Smooth muscle cell (in vitro differentiated cells): Measurements from ENCODE around the gene NFASC. TPM values are rescaled to one million over a fixed set of nuclear protein-coding genes. Genes with fewer than 3 reads are reported as not detected.

Experiments
- DNase-seq: peaks from one replicate; lab custom pipeline; 2025; ENCODE audit not compliant: unreplicated experiment; lab: John Stamatoyannopoulos, UW
- H2AFZ ChIP-seq: fragments of 200-600 bp; sonication (generic); 2 replicates; pipeline ENCODE4 v1.6.0; 2016; ENCODE audit warnings: antibody characterized with exemption, low read depth, mild to moderate bottlenecking
- H3F3A ChIP-seq: fragments of 200-600 bp; sonication (generic); 2 replicates; pipeline ENCODE4 v1.6.0; 2017; ENCODE audit warnings: antibody characterized with exemption, low read depth
- H3K27ac ChIP-seq: fragments of 200-600 bp; sonication (generic); 2 replicates; pipeline ENCODE4 v1.5.1; 2016; ENCODE audit warnings: low read depth, mild to moderate bottlenecking
- H3K27me3 ChIP-seq: fragments of 200-600 bp; sonication (generic); 2 replicates; pipeline ENCODE4 v1.6.1; 2016; ENCODE audit warnings: low read depth, mild to moderate bottlenecking
- H3K36me3 ChIP-seq: fragments of 200-600 bp; sonication (generic); 2 replicates; pipeline ENCODE4 v1.5.1; 2016; ENCODE audit warnings: low read depth
- H3K4me1 ChIP-seq: fragments of 200-600 bp; sonication (generic); 2 replicates; pipeline ENCODE4 v1.5.1; 2016; ENCODE audit warnings: low read depth
- H3K4me2 ChIP-seq: fragments of 200-600 bp; sonication (generic); 2 replicates; pipeline ENCODE4 v1.6.0; 2016; ENCODE audit warnings: mild to moderate bottlenecking
- H3K4me3 ChIP-seq: fragments of 200-600 bp; sonication (generic); 2 replicates; pipeline ENCODE4 v1.5.1; 2016; ENCODE audit warnings: mild to moderate bottlenecking
- H3K79me2 ChIP-seq: fragments of 200-600 bp; sonication (generic); 2 replicates; pipeline ENCODE4 v1.6.0; 2016; ENCODE audit warnings: low read depth, mild to moderate bottlenecking
- H3K9ac ChIP-seq: fragments of 200-600 bp; sonication (generic); 2 replicates; pipeline ENCODE4 v1.6.0; 2016; ENCODE audit warnings: low read depth
- H3K9me3 ChIP-seq: fragments of 200-600 bp; sonication (generic); replicated peaks from 2 replicates; pipeline ENCODE4 v1.5.1; 2016; ENCODE audit warnings: low read depth
- H4K20me1 ChIP-seq: fragments of 200-600 bp; sonication (generic); 2 replicates; pipeline ENCODE4 v1.6.0; 2016; ENCODE audit warnings: low read depth
- WGBS: methylation state at CpG from one replicate; pipeline ENCODE4 v1.1.7; 2016; ENCODE audit warnings: low lambda C conversion rate; 5-methylcytosine and 5-hydroxymethylcytosine counted together
- polyA plus RNA-seq: library from polyadenylated mRNA; unstranded; fragments of >200 nt; fragmentation: Nextera tagmentation; extraction: Ambion mirVana; gene quantifications from 2 replicates; pipeline ENCODE4 v1.2.1, GENCODE V29; 2016
- total RNA-seq: library from RNA; depleted of rRNA; stranded (reverse); fragments of >200 nt; gene quantifications from 2 replicates; pipeline ENCODE4 v1.2.3, GENCODE V29; 2014
- TF ChIP-seq, protein P1 (sequence below): fragments of 200-600 bp; sonication (generic); IDR thresholded peaks from 2 replicates; pipeline ENCODE4 v1.5.1; 2017; ENCODE audit warnings: borderline replicate concordance, mild to moderate bottlenecking, antibody characterized with exemption; ENCODE audit not compliant: insufficient read depth, poor library complexity, severe bottlenecking

NFASC gene
- total and polyA plus RNA-seq, 2 experiments from 2014 or later = 0.09 to 0.63 TPM

DNA sequence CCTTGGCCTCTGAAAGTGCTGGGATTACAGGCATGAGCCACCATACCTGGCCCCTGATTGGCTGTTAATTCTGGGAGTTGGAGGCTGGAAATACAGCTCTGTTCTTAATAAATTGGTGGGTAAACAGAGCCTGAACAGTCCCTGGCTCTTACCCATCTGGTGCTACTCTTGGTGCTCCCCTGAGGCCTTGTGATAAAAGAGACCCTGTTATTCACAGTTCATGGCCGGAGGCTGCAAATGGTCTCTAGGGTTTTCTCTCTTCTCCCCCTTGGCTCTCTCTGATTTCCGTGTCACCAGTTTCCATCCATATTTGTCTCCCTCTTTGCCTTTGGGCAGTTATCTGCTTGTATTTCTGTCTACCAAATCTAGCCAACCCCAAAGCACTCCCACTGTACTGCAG, 17.2 kb downstream of the NFASC start:
- Histone ChIP-seq H3K27ac (no peak overlapping the region), H2AFZ (no peak overlapping the region), H3K9ac (no peak overlapping the region), H3K4me2 (no peak overlapping the region), H3K79me2 (no peaks in the 10 kb centered on the region), H3F3A (no peaks in the 10 kb centered on the region), H3K27me3 (peaks cover 62% of the 10 kb centered on the region), H3K36me3 (no peaks in the 10 kb centered on the region), H3K4me3 (no peak overlapping the region), H3K9me3 (no peaks in the 10 kb centered on the region), H4K20me1 (no peaks in the 10 kb centered on the region), H3K4me1 (no peaks in the 10 kb centered on the region)
- TF ChIP-seq, protein P1, sequence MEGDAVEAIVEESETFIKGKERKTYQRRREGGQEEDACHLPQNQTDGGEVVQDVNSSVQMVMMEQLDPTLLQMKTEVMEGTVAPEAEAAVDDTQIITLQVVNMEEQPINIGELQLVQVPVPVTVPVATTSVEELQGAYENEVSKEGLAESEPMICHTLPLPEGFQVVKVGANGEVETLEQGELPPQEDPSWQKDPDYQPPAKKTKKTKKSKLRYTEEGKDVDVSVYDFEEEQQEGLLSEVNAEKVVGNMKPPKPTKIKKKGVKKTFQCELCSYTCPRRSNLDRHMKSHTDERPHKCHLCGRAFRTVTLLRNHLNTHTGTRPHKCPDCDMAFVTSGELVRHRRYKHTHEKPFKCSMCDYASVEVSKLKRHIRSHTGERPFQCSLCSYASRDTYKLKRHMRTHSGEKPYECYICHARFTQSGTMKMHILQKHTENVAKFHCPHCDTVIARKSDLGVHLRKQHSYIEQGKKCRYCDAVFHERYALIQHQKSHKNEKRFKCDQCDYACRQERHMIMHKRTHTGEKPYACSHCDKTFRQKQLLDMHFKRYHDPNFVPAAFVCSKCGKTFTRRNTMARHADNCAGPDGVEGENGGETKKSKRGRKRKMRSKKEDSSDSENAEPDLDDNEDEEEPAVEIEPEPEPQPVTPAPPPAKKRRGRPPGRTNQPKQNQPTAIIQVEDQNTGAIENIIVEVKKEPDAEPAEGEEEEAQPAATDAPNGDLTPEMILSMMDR = no peak
- DNase-seq = no peak
- 86% methylated on average over 2 of the region's 2 CpGs for WGBS

DNA sequence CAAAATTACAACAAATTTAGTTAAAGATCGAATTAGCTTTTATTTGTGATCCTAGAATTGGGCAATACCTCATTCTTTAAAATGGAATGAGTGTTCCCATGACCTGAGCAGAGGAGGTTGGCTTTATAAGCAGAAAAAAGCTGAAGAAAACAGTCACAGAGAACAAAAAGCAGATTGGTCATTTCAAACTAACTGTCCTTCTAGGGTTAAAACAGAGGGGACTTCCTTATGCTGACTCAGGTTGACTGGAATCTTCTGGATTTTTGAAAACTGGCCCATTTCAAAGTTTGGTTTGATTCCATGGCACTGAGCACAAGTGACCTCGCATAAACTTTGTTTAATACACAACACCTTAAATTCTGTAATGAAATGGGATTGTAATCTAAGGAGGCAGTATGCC, 17.6 kb downstream of the NFASC start:
- no peak for DNase-seq
- no peak overlapping the region for H3K27ac ChIP-seq
- no peaks in the 10 kb centered on the region for H3K79me2 ChIP-seq
- H3K9ac ChIP-seq = no peak overlapping the region
- no peaks in the 10 kb centered on the region for H3F3A ChIP-seq
- no peaks in the 10 kb centered on the region for H3K4me1 ChIP-seq
- H3K4me3 ChIP-seq = no peak overlapping the region
- no peak overlapping the region for H2AFZ ChIP-seq
- no peak overlapping the region for H3K4me2 ChIP-seq
- H4K20me1 ChIP-seq = no peaks in the 10 kb centered on the region
- WGBS = 93% methylated on average over 2 of the region's 2 CpGs
- H3K27me3 ChIP-seq = peaks cover 67% of the 10 kb centered on the region
- no peaks in the 10 kb centered on the region for H3K36me3 ChIP-seq
- TF ChIP-seq, protein P1 = no peak
- H3K9me3 ChIP-seq = no peaks in the 10 kb centered on the region

DNA sequence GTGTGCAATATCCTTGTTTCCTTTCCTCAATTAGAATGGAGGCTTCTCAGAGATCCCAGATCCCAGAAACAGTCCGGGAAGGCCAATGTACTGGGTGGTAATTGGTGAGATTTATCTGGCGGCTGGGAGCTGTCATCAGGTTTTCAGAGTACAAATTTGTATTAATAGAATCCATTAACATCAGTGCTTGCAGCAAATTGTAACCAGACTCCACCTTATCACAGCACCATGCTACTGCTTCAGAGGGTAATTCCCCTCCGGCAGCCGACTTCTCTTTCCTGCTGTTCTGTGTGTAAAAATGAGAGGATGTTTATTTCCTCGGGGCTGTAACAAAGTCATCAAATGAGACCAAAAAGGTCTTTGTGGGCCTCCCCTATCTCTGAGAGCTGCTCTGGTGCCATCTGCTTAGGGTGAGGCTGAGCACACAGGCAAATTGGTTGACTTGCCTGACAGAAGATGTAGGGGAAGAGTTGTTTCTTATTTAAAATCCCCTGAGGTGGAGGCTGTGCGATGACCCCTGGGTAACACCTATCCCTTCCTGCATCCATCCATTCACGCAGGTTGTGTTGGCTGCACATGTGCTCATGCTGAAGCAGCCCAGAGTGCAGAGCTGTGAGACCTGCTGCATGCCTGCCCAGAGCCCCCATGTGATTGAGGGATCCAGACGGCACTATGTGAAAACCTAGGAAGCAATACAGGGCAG, 19.2 kb downstream of the NFASC start:
- H3K9ac ChIP-seq = no peak overlapping the region
- DNase-seq = no peak
- H4K20me1 ChIP-seq = no peaks in the 10 kb centered on the region
- no peaks in the 10 kb centered on the region for H3K4me1 ChIP-seq
- no peak overlapping the region for H3K27ac ChIP-seq
- TF ChIP-seq, protein P1 = no peak
- H3K36me3 ChIP-seq = no peaks in the 10 kb centered on the region
- H3K79me2 ChIP-seq = no peaks in the 10 kb centered on the region
- H3K9me3 ChIP-seq = no peaks in the 10 kb centered on the region
- peaks cover 70% of the 10 kb centered on the region for H3K27me3 ChIP-seq
- no peaks in the 10 kb centered on the region for H3F3A ChIP-seq
- no peak overlapping the region for H3K4me2 ChIP-seq
- no peak overlapping the region for H2AFZ ChIP-seq
- H3K4me3 ChIP-seq = no peak overlapping the region
- WGBS = 35% methylated on average over 8 of the region's 8 CpGs

DNA sequence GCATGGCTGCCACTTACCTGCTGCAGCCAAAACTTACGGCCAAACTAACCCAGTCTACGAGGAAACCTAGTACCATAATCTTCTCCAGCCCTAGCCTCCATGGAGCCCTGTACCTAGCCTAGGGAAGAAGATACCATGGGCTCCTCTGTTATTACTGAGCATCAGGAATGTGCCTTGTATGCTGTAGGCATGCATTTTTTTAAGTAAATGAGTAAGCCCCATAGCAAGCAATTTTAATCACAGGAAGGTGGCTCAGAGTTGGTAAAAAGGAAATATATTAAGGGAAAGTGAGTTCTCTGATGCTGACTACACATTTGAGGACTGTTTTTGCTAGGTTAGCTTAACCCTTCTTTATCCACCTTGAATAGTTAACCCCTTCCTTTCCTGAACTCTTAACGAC, 21.2 kb downstream of the NFASC start:
- H2AFZ ChIP-seq = no peak overlapping the region
- no peaks in the 10 kb centered on the region for H3K36me3 ChIP-seq
- TF ChIP-seq, protein P1 = no peak
- peaks cover 72% of the 10 kb centered on the region for H3K27me3 ChIP-seq
- no peak overlapping the region for H3K9ac ChIP-seq
- no peak overlapping the region for H3K4me3 ChIP-seq
- DNase-seq = no peak
- no peaks in the 10 kb centered on the region for H4K20me1 ChIP-seq
- WGBS = 91% methylated on average over 3 of the region's 3 CpGs
- H3K4me1 ChIP-seq = no peaks in the 10 kb centered on the region
- no peak overlapping the region for H3K27ac ChIP-seq
- no peaks in the 10 kb centered on the region for H3K9me3 ChIP-seq
- no peak overlapping the region for H3K4me2 ChIP-seq
- no peaks in the 10 kb centered on the region for H3F3A ChIP-seq
- H3K79me2 ChIP-seq = no peaks in the 10 kb centered on the region
